HL-60 (cell line): ENCODE data around the gene EIF3K.

Experiments used
- DNase-seq, 2 experiments: peaks; one replicate each; pipeline ENCODE4 v3.0.0-alpha.2; 2010 to 2020; ENCODE audit warnings: low read depth in 1 of 2, low spot score in 1 of 2
- H3K27ac ChIP-seq: fragments of 250-450 bp; sonication (Bioruptor Pico); replicated peaks from 2 replicates; pipeline ENCODE4 v1.5.1; 2020; ENCODE audit warnings: mild to moderate bottlenecking, moderate library complexity
- H3K27me3 ChIP-seq: fragments of 250-450 bp; sonication (Bioruptor Pico); 2 replicates; pipeline ENCODE4 v1.5.1; 2021; ENCODE audit warnings: mild to moderate bottlenecking, moderate library complexity; ENCODE audit not compliant: insufficient read depth, poor library complexity, severe bottlenecking
- H3K4me3 ChIP-seq: replicated peaks from 2 replicates; pipeline ENCODE4 v1.5.1; 2011; ENCODE audit warnings: mild to moderate bottlenecking, control low read depth, low read length; ENCODE audit not compliant: insufficient read depth
- CTCF ChIP-seq: IDR thresholded peaks from one replicate; pipeline ENCODE4 v1.5.1; 2011; ENCODE audit warnings: low read length, control low read depth, inconsistent platforms; ENCODE audit not compliant: insufficient read depth
- GABPA ChIP-seq: IDR thresholded peaks from 2 replicates; pipeline ENCODE4 v1.6.1; 2012; ENCODE audit warnings: low read depth
- POLR2AphosphoS5 ChIP-seq: IDR thresholded peaks from 2 replicates; pipeline ENCODE4 v1.6.1; 2012; ENCODE audit warnings: low read depth
- REST ChIP-seq: IDR thresholded peaks from 2 replicates; pipeline ENCODE4 v1.6.1; 2012; ENCODE audit warnings: low read depth; ENCODE audit not compliant: insufficient replicate concordance
- SPI1 ChIP-seq: IDR thresholded peaks from 2 replicates; pipeline ENCODE4 v1.6.1; 2012; ENCODE audit warnings: low read depth, mild to moderate bottlenecking, borderline replicate concordance

Gene EIF3K

DNA sequence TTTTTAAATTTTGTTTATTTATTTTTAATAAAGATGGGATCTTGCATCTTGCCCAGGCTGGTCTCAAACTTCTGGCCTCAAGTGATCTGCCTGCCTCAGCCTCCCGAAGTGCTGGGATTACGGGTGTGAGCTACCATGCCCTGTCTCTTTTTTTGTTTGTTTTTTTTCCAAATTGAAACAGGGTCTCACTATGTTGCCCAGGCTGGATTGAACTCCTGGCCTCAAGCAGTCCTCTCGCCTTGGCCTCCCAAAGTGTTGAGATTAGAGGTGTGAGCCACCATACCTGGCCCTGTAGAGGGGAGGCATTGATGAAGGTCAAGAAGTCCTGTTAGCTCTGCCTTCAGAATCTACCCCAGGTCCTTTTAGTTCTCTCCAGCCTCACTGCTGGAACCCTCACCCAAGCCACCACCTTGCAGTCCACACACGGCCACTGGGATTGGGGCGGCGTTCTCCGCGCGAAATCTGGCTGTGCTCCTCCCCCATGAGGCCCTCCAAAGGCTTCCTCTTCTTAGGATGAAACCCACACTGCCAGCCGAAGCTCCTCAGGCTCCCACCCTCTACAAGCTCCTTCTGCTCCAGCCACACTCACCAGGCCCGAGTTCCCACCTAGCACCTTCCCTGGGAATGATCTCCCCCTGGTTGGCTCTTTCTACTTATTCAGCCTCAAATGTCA is 63.3 kb downstream of the EIF3K start:
- no peak overlapping the region for H3K4me3 ChIP-seq
- DNase-seq = peak in 1 of 2 experiments; percentile 33
- TF ChIP-seq SPI1 = peak; percentile 10; the same call in 1 of the 2 replicates
- TF ChIP-seq REST = no peak
- no peaks in the 10 kb centered on the region for H3K27me3 ChIP-seq
- H3K27ac ChIP-seq = no peak overlapping the region; the same call in 1 of the 2 replicates

GRCh38 chr19:38682872-38683392 is 63.9 kb downstream of the EIF3K start:
- no peaks in the 10 kb centered on the region for H3K27me3 ChIP-seq
- H3K27ac ChIP-seq = peak overlapping the region; percentile 32; the same call in 1 of the 2 replicates
- TF ChIP-seq SPI1 = no peak
- no peak for TF ChIP-seq POLR2AphosphoS5
- no peak for TF ChIP-seq CTCF
- no peak for TF ChIP-seq GABPA
- no peak for TF ChIP-seq REST
- no peak for DNase-seq
- no peak overlapping the region for H3K4me3 ChIP-seq

- Histone ChIP-seq H3K27ac (peak overlapping the region; percentile 71), H3K27me3 (no peaks in the 10 kb centered on the region), H3K4me3 (no peak overlapping the region)
- peak in 1 of 2 experiments; percentile 78 for DNase-seq
- no peak for TF ChIP-seq POLR2AphosphoS5
- no peak for TF ChIP-seq CTCF
- TF ChIP-seq REST = no peak
- no peak for TF ChIP-seq SPI1
Observed at GRCh38 chr19:38683393-38684077, 64.5 kb downstream of the EIF3K start.
